Colonic mucosa (tissue), 4 donors: ENCODE measurements around the gene ATE1. TPM values are rescaled to one million over a fixed set of nuclear protein-coding genes. Genes with fewer than 3 reads are reported as not detected.

Source experiments
- DNase-seq: peaks from one replicate; pipeline ENCODE4 v3.0.0-alpha.2; 2020
- H3K27ac ChIP-seq: fragments of 200-600 bp; one replicate; pipeline ENCODE4 v1.8.0; 2021
- H3K27me3 ChIP-seq: fragments of 200-600 bp; one replicate; pipeline ENCODE4 v1.8.0; 2021
- H3K36me3 ChIP-seq: fragments of 200-600 bp; one replicate; pipeline ENCODE4 v1.8.0; 2021
- H3K4me1 ChIP-seq: fragments of 200-600 bp; one replicate; pipeline ENCODE4 v1.8.0; 2021; ENCODE audit warnings: mild to moderate bottlenecking
- H3K4me3 ChIP-seq: fragments of 200-600 bp; one replicate; pipeline ENCODE4 v1.8.0; 2021
- H3K9ac ChIP-seq, 2 donors: one replicate each; pipeline ENCODE4 v1.7.0; 2013; ENCODE audit warnings: control low read depth in 2 of 2, low read depth in 2 of 2, low read length in 2 of 2
- H3K9me3 ChIP-seq: fragments of 200-600 bp; one replicate; pipeline ENCODE4 v1.8.0; 2021
- intact Hi-C: fragments of 100-400 bp; cut with DNase I; formaldehyde crosslinking; loops from one replicate; pipeline ENCODE4 v1.14.1; 2022
- total RNA-seq, 2 donors: library from RNA; stranded (reverse); fragmentation: NEBNext Ultra II Directional in 1 of 2; extraction: Animal tissue kit (Norgen Biotek cat#: 25700) in 1 of 2; gene quantifications; one replicate each; pipeline ENCODE4 v1.2.1, GENCODE V29; 2021
- TF ChIP-seq, protein P1 (sequence below): fragments of 200-600 bp; IDR thresholded peaks from one replicate; pipeline ENCODE4 v1.8.0; 2022; ENCODE audit warnings: antibody characterized with exemption, mild to moderate bottlenecking
- donor health status: healthy.
- donor health status: DM: no; HTN: no; CAD: no.
- donor health status: DM: no; HTN: no; CAD: no.

The ATE1 gene
- total RNA-seq, 2 donors from 2014 or later, result 32.9 to 78.0 TPM

DNA sequence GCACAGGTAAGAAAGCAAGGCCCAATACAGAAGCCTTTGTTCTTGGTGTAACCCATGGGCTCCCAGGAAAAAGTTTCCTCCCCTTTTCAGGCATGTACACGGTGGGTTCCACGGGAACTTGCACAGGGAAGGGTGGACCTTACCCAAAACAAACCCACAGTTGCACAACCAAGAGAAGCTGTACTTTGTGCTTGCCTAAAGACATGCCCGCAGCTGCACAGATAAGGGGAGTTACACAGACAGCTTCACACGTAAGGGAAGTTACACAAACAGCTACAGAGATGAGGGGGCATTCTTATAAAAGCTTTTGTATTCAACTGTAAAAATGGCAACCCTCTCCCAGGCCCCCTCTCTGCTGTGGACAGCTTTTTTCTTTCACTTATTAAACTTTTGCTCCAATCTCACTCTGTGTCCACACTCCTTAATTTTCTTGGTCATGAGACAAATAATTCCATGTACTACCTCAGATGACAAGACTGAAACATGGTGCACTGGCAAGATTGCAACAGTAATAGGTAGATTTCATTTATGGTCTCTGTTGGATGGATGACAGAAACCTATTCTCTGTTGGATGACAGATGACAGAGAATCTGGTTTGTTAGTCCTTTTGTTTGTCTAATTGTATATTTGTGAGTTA is 72.9 kb downstream of the ATE1 start:
- Histone ChIP-seq H3K27ac (no peak overlapping the region), H3K9ac (no peak overlapping the region), H3K9me3 (no peaks in the 10 kb centered on the region), H3K4me1 (no peaks in the 10 kb centered on the region), H3K36me3 (no peaks in the 10 kb centered on the region), H3K4me3 (no peak overlapping the region), H3K27me3 (no peaks in the 10 kb centered on the region)
- TF ChIP-seq, protein P1, sequence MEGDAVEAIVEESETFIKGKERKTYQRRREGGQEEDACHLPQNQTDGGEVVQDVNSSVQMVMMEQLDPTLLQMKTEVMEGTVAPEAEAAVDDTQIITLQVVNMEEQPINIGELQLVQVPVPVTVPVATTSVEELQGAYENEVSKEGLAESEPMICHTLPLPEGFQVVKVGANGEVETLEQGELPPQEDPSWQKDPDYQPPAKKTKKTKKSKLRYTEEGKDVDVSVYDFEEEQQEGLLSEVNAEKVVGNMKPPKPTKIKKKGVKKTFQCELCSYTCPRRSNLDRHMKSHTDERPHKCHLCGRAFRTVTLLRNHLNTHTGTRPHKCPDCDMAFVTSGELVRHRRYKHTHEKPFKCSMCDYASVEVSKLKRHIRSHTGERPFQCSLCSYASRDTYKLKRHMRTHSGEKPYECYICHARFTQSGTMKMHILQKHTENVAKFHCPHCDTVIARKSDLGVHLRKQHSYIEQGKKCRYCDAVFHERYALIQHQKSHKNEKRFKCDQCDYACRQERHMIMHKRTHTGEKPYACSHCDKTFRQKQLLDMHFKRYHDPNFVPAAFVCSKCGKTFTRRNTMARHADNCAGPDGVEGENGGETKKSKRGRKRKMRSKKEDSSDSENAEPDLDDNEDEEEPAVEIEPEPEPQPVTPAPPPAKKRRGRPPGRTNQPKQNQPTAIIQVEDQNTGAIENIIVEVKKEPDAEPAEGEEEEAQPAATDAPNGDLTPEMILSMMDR, result no peak
- DNase-seq, result no peak
- intact Hi-C loops, result no loop called here

- no peaks in the 10 kb centered on the region for H3K4me1 ChIP-seq
- H3K9ac ChIP-seq, result no peak overlapping the region
- no peak overlapping the region for H3K27ac ChIP-seq
- no peaks in the 10 kb centered on the region for H3K36me3 ChIP-seq
- TF ChIP-seq, protein P1, result no peak
- no peak for DNase-seq
- H3K27me3 ChIP-seq, result no peaks in the 10 kb centered on the region
- intact Hi-C loops, result no loop called here
- H3K9me3 ChIP-seq, result no peaks in the 10 kb centered on the region
- H3K4me3 ChIP-seq, result no peak overlapping the region
Measured at GRCh38 chr10:121853950-121854349, 73.9 kb downstream of the ATE1 start.

DNA sequence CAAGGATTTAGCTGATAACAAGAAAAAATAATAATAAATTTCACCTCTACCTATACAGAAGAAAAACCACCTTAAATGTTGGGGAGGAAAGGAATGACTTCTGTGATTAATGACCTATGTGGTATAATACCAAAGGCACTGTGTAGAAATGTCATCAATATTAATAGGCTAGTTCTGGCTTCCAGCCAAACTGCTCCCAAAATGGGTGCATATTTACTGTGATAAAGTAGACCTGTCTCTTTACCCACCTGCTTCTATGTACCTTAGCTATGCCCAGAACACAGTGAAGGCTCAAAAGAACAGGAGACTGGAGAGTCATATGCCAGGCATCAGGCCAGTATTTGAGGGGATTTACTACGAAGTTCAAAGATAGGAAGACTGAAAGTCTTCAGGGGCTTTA is 76.0 kb downstream of the ATE1 start:
- Histone ChIP-seq H3K4me1 (no peaks in the 10 kb centered on the region), H3K27ac (no peak overlapping the region), H3K27me3 (no peaks in the 10 kb centered on the region), H3K36me3 (no peaks in the 10 kb centered on the region), H3K9me3 (no peaks in the 10 kb centered on the region), H3K4me3 (no peak overlapping the region), H3K9ac (no peak overlapping the region)
- TF ChIP-seq, protein P1, result no peak
- no peak for DNase-seq
- intact Hi-C loops, result no loop called here

DNA sequence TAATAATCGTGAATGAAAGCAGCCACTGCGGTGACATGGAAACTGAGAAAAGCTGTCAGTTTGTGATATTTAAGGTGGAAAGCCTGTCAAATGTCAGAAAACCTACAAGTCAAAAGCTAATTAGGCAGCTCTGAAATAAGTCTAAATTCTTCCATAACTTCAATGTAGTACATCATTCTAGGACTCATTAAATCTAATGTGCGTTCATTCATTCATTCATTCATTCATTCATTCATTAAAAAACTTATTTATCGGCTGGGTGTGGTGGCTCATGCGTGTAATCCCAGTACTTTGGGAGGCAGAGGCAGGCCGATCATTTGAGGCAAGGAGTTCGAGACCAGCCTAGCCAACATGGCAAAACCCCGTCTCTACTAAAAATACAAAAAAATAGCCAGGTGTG is 79.7 kb downstream of the ATE1 start:
- DNase-seq, result no peak
- no peak overlapping the region for H3K27ac ChIP-seq
- intact Hi-C loops, result no loop called here
- H3K4me1 ChIP-seq, result no peaks in the 10 kb centered on the region
- TF ChIP-seq, protein P1, result no peak
- H3K36me3 ChIP-seq, result no peaks in the 10 kb centered on the region
- no peaks in the 10 kb centered on the region for H3K27me3 ChIP-seq
- H3K9me3 ChIP-seq, result no peaks in the 10 kb centered on the region
- H3K4me3 ChIP-seq, result no peak overlapping the region
- no peak overlapping the region for H3K9ac ChIP-seq

DNA sequence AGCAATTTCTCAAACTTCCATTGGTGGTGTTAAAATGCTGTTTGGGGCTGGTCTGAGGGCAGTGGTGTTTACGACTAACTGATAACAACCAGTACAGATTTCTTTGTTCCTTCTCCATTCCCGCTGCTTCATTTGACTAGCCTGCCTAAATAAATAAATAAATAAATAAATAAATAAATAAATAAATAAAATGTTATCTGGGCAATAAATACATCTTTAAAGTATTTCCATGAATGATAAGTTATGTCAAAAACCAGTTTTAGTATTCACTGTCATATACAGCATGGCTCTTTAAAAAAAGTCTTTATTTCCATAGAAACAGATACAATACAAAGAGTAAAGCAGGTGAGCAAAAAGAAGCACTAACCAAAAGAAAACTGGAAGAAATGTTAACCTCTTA is 81.3 kb downstream of the ATE1 start:
- H3K27ac ChIP-seq, result no peak overlapping the region
- no peaks in the 10 kb centered on the region for H3K4me1 ChIP-seq
- no peak for DNase-seq
- no peak overlapping the region for H3K4me3 ChIP-seq
- H3K9me3 ChIP-seq, result no peaks in the 10 kb centered on the region
- no peak overlapping the region for H3K9ac ChIP-seq
- H3K27me3 ChIP-seq, result no peaks in the 10 kb centered on the region
- H3K36me3 ChIP-seq, result no peaks in the 10 kb centered on the region
- intact Hi-C loops, result no loop called here
- TF ChIP-seq, protein P1, result no peak
